HepG2 (cell line): ENCODE results near the gene AFF1. TPM values are rescaled to one million over a fixed set of nuclear protein-coding genes. Genes with fewer than 3 reads are reported as not detected.

Source experiments
- AFF4 ChIP-seq: sonication (generic); formaldehyde crosslinking; IDR thresholded peaks from 2 replicates; pipeline ENCODE4 v1.4.0; 2020; ENCODE audit warnings: missing genetic modification reagents
- ATF4 ChIP-seq, 2 experiments: fragments of 450-650 bp in 1 of 2; sonication (generic) in 1 of 2; formaldehyde crosslinking; IDR thresholded peaks; 2 replicates each; pipeline versions ENCODE4 v1.5.0 to v1.8.0; 2020 to 2022; ENCODE audit warnings: mild to moderate bottlenecking in 1 of 2, missing genetic modification reagents in 1 of 2
- BCL6 ChIP-seq: IDR thresholded peaks from 2 replicates; pipeline ENCODE4 v1.6.1; 2016; ENCODE audit warnings: missing genetic modification reagents, missing compliant biosample characterization
- CBX5 ChIP-seq: sonication (generic); formaldehyde crosslinking; IDR thresholded peaks from 2 replicates; pipeline ENCODE4 v1.4.0; 2020; ENCODE audit warnings: missing genetic modification reagents, borderline replicate concordance
- GATA4 ChIP-seq: sonication (generic); IDR thresholded peaks from 2 replicates; pipeline ENCODE4 v1.6.1; 2016; ENCODE audit warnings: antibody characterized with exemption, low read depth, borderline replicate concordance
- HOMEZ ChIP-seq: IDR thresholded peaks from 2 replicates; pipeline ENCODE4 v1.6.1; 2016; ENCODE audit warnings: low read depth
- IKZF5 ChIP-seq: IDR thresholded peaks from 2 replicates; pipeline ENCODE4 v1.6.1; 2018; ENCODE audit warnings: missing genetic modification reagents, mild to moderate bottlenecking, missing compliant biosample characterization
- KAT8 ChIP-seq: IDR thresholded peaks from 2 replicates; pipeline ENCODE4 v1.6.1; 2016; ENCODE audit warnings: missing genetic modification reagents, missing compliant biosample characterization
- MTA1 ChIP-seq: sonication (generic); formaldehyde crosslinking; IDR thresholded peaks from 2 replicates; pipeline ENCODE4 v1.4.0; 2020; ENCODE audit warnings: missing genetic modification reagents, mild to moderate bottlenecking, borderline replicate concordance
- NKX3-1 ChIP-seq: sonication (generic); formaldehyde crosslinking; IDR thresholded peaks from 2 replicates; pipeline ENCODE4 v1.5.0; 2020; ENCODE audit warnings: missing genetic modification reagents
- PITX1 ChIP-seq: sonication (generic); formaldehyde crosslinking; IDR thresholded peaks from 2 replicates; pipeline ENCODE4 v1.5.1; 2020; ENCODE audit warnings: mild to moderate bottlenecking, missing genetic modification reagents
- POGZ ChIP-seq: sonication (generic); formaldehyde crosslinking; IDR thresholded peaks from 2 replicates; pipeline ENCODE4 v1.4.0; 2020; ENCODE audit warnings: mild to moderate bottlenecking, missing genetic modification reagents
- RCOR2 ChIP-seq: IDR thresholded peaks from 2 replicates; pipeline ENCODE4 v1.6.1; 2016; ENCODE audit warnings: missing biosample characterization, missing genetic modification reagents
- ZHX1 ChIP-seq: sonication (generic); formaldehyde crosslinking; IDR thresholded peaks from 2 replicates; pipeline ENCODE4 v1.8.1; 2022; ENCODE audit warnings: low read depth, mild to moderate bottlenecking, missing genetic modification reagents
- ZNF331 ChIP-seq: sonication (generic); formaldehyde crosslinking; IDR thresholded peaks from 2 replicates; pipeline ENCODE4 v1.4.0; 2020; ENCODE audit warnings: missing genetic modification reagents
- ZNF75D ChIP-seq: sonication (generic); formaldehyde crosslinking; IDR thresholded peaks from 2 replicates; pipeline ENCODE4 v1.8.1; 2023; ENCODE audit warnings: missing genetic modification reagents, mild to moderate bottlenecking, borderline replicate concordance
- ZSCAN5A ChIP-seq: sonication (generic); formaldehyde crosslinking; IDR thresholded peaks from 2 replicates; pipeline ENCODE4 v1.8.0; 2022; ENCODE audit warnings: mild to moderate bottlenecking, missing genetic modification reagents, borderline replicate concordance
- ZSCAN9 ChIP-seq: IDR thresholded peaks from 2 replicates; pipeline ENCODE4 v1.6.1; 2016; ENCODE audit warnings: borderline replicate concordance
- polyA plus RNA-seq, 8 experiments: library from polyadenylated mRNA; depleted of rRNA in 3 of 8; stranded (reverse) in 7 of 8; unstranded in 1 of 8; fragments of >200 nt; fragmentation: Illumina TruSeq in 4 of 8; extraction: Trizol in 4 of 8; gene quantifications; 2 replicates each; pipeline versions ENCODE4 v1.2.1 to v1.2.3, GENCODE V29; 2011 to 2016; ENCODE audit warnings: low read depth in 4 of 8, missing spikeins in 1 of 8, mixed read lengths in 1 of 8; ENCODE audit not compliant: insufficient read depth in 1 of 8
- total RNA-seq, 5 experiments: library from RNA; depleted of rRNA; stranded (reverse); fragments of >200 nt; fragmentation: Illumina TruSeq; extraction: Trizol; gene quantifications; 2 replicates each; pipeline ENCODE4 v1.2.3, GENCODE V29; 2016; ENCODE audit warnings: low read depth in 1 of 5

Gene AFF1
- total and polyA plus RNA-seq, 2 of the 13 experiments (the other 11 are each of a cell fraction or from before 2014, with no cell fraction given) = 15.5 to 15.9 TPM

GRCh38 chr4:86973668-86974067, 38.9 kb downstream of the AFF1 start (continued):
- TF ChIP-seq ATF4 (CRISPR knock-in tag; IDR thresholded peaks at IDR 0.05) (peak in 1 of 2 experiments; percentile 23; a peak in 1 of 4 replicates), KAT8 (no peak), ZSCAN5A (CRISPR knock-in tag) (no peak), MTA1 (CRISPR knock-in tag) (no peak), PITX1 (CRISPR knock-in tag) (peak; percentile 57; the same call in 1 of the 2 replicates), ZHX1 (CRISPR knock-in tag) (no peak), GATA4 (peak; percentile 92; the same call in 1 of the 2 replicates), ZNF331 (CRISPR knock-in tag) (0 out of 2 replicates have a peak, but pooled peaks have one; percentile 17), ZNF75D (CRISPR knock-in tag) (no peak), ZSCAN9 (peak; percentile 21; the same call in 1 of the 2 replicates), HOMEZ (CRISPR knock-in tag) (peak; percentile 73; the same call in 1 of the 2 replicates), IKZF5 (no peak), CBX5 (CRISPR knock-in tag) (no peak), RCOR2 (CRISPR knock-in tag) (0 out of 2 replicates have a peak, but pooled peaks have one; percentile 73), NKX3-1 (CRISPR knock-in tag) (0 out of 2 replicates have a peak, but pooled peaks have one; percentile 57), BCL6 (peak; percentile 67), AFF4 (no peak), POGZ (CRISPR knock-in tag) (peak; percentile 32; the same call in 1 of the 2 replicates)
